ENCODE data around the gene LMTK2. TPM values are rescaled to one million over a fixed set of nuclear protein-coding genes. Genes with fewer than 3 reads are reported as not detected.

Gene LMTK2
- total RNA-seq, 1 experiment from 2014 or later: 17.8 TPM

DNA sequence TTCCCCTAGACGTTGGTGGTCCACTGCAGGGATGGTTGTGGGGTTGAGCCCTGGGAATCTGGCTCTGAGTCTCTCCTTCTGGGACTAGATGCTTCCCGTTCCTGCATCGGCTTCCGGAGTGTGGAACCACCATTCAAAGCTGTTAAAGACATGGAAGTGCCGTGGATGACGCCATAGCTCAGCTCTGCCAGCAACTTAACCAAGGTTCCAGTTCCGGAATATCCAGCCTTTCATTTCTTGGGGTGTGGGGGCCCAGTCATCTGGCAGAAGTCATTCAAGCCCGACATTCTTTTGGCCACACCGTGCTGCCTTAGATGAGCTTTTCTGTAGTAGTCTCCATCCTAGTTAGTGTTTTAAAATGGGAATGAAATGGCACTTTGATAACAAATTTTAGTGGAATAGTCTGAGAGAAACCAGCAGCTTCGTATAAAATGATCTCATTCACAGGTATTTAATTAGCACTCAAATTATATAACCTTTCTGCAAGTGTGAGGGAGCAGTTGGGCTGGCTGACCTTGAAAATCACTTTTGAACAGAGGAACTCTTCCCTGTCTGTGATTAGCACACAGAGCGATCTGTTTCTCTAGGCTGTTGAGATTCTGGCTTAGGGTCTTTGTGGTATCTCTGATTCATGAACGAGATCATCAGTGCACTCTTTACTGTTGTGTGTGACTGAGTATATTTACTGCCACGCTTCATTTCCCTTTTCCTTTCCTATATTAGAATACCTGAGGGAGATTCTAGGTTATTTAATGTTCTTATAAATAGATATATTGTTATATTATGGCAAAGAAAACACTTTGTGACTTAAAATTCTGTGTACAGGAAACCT lies 19.9 kb downstream of the LMTK2 start:
- BruUV-seq (replicated peaks): no TSS peak
- RAD21 ChIA-PET (ENCODE audit: low non-redundant PET in 1 of 2, low total read pairs in 2 of 2, uncharacterized antibody in 2 of 2, unreplicated experiment in 2 of 2): no interaction called here
- Histone ChIP-seq H3K36me3 (ENCODE audit: control insufficient read depth in 1 of 2, insufficient read depth in 2 of 2, low read length in 2 of 2) (no peaks in the 10 kb centered on the region), H3K4me2 (ENCODE audit: low read length) (no peak overlapping the region), H3K27ac (ENCODE audit: low read depth, low read length) (no peak overlapping the region), H3K4me3 (replicated peaks in 1 of 2; ENCODE audit: low read depth in 1 of 2, low read length in 2 of 2) (no peak overlapping the region), H3K4me1 (ENCODE audit: control insufficient read depth in 1 of 2, insufficient read depth in 2 of 2, low read length in 2 of 2) (peaks cover 4 to 7% of the 10 kb centered on the region in 2 experiments; a peak in 3 of 4 replicates), H3K9ac (ENCODE audit: low read length) (no peak overlapping the region), H3K9me2 (ENCODE audit: insufficient read depth) (no peaks in the 10 kb centered on the region), H3K79me2 (ENCODE audit: insufficient read depth, low read length) (peaks cover 44% of the 10 kb centered on the region), H2AFZ (ENCODE audit: low read depth, low read length, poor library complexity, severe bottlenecking) (no peak overlapping the region), H3K9me3 (ENCODE audit: control insufficient read depth in 1 of 2, insufficient read depth in 1 of 2, low read depth in 1 of 2, low read length in 2 of 2) (no peaks in the 10 kb centered on the region), H4K20me1 (ENCODE audit: insufficient read depth) (no peaks in the 10 kb centered on the region), H3K27me3 (ENCODE audit: insufficient read depth, low read length) (no peaks in the 10 kb centered on the region)
- POLR2A ChIA-PET: no interaction called here
- no peak for DNase-seq (ENCODE audit: low read depth, low spot score)
- no peak for ATAC-seq
- TF ChIP-seq TCF7L2 (IDR thresholded peaks at IDR 0.05; ENCODE audit: borderline replicate concordance, extremely low read depth, insufficient read depth, insufficient read length) (no peak), EGR1 (IDR thresholded peaks at IDR 0.05; ENCODE audit: low read depth) (no peak), CBX3 (IDR thresholded peaks at IDR 0.05; ENCODE audit: low read depth) (no peak), SRF (IDR thresholded peaks at IDR 0.05; ENCODE audit: low read depth) (no peak), ELF1 (IDR thresholded peaks at IDR 0.05; ENCODE audit: borderline replicate concordance, low read depth) (no peak), JUND (IDR thresholded peaks at IDR 0.05) (no peak), EZH2phosphoT487 (IDR thresholded peaks at IDR 0.05; ENCODE audit: borderline replicate concordance) (no peak), POLR2A (IDR thresholded peaks at IDR 0.05; ENCODE audit: borderline replicate concordance, extremely low read depth, insufficient read depth, insufficient read length) (no peak), YY1 (IDR thresholded peaks at IDR 0.05; ENCODE audit: extremely low read depth, insufficient replicate concordance, low read depth, low read length) (no peak), EZH2 (IDR thresholded peaks at IDR 0.05) (no peak)
- TF ChIP-seq, protein P1, sequence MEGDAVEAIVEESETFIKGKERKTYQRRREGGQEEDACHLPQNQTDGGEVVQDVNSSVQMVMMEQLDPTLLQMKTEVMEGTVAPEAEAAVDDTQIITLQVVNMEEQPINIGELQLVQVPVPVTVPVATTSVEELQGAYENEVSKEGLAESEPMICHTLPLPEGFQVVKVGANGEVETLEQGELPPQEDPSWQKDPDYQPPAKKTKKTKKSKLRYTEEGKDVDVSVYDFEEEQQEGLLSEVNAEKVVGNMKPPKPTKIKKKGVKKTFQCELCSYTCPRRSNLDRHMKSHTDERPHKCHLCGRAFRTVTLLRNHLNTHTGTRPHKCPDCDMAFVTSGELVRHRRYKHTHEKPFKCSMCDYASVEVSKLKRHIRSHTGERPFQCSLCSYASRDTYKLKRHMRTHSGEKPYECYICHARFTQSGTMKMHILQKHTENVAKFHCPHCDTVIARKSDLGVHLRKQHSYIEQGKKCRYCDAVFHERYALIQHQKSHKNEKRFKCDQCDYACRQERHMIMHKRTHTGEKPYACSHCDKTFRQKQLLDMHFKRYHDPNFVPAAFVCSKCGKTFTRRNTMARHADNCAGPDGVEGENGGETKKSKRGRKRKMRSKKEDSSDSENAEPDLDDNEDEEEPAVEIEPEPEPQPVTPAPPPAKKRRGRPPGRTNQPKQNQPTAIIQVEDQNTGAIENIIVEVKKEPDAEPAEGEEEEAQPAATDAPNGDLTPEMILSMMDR (IDR thresholded peaks at IDR 0.05 in 2 of 3, conservative IDR thresholded peaks at IDR 0.05 in 1 of 3; ENCODE audit: borderline replicate concordance in 1 of 3, insufficient read depth in 1 of 3, low read depth in 2 of 3, low read length in 2 of 3): no peak
- TF ChIP-seq, protein P2, sequence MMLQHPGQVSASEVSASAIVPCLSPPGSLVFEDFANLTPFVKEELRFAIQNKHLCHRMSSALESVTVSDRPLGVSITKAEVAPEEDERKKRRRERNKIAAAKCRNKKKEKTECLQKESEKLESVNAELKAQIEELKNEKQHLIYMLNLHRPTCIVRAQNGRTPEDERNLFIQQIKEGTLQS (IDR thresholded peaks at IDR 0.05): no peak
- TF ChIP-seq, protein P3, sequence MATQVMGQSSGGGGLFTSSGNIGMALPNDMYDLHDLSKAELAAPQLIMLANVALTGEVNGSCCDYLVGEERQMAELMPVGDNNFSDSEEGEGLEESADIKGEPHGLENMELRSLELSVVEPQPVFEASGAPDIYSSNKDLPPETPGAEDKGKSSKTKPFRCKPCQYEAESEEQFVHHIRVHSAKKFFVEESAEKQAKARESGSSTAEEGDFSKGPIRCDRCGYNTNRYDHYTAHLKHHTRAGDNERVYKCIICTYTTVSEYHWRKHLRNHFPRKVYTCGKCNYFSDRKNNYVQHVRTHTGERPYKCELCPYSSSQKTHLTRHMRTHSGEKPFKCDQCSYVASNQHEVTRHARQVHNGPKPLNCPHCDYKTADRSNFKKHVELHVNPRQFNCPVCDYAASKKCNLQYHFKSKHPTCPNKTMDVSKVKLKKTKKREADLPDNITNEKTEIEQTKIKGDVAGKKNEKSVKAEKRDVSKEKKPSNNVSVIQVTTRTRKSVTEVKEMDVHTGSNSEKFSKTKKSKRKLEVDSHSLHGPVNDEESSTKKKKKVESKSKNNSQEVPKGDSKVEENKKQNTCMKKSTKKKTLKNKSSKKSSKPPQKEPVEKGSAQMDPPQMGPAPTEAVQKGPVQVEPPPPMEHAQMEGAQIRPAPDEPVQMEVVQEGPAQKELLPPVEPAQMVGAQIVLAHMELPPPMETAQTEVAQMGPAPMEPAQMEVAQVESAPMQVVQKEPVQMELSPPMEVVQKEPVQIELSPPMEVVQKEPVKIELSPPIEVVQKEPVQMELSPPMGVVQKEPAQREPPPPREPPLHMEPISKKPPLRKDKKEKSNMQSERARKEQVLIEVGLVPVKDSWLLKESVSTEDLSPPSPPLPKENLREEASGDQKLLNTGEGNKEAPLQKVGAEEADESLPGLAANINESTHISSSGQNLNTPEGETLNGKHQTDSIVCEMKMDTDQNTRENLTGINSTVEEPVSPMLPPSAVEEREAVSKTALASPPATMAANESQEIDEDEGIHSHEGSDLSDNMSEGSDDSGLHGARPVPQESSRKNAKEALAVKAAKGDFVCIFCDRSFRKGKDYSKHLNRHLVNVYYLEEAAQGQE (IDR thresholded peaks at IDR 0.05; ENCODE audit: low read depth): no peak
- CTCF ChIA-PET: no interaction called here
- intact Hi-C loops (cut with micrococcal nuclease): no loop called here

All from HCT116 (cell line).